PC-3 (cell line): ENCODE results near the gene FAM131C. TPM values are rescaled to one million over a fixed set of nuclear protein-coding genes. Genes with fewer than 3 reads are reported as not detected.

Source experiments
- ATAC-seq: fragments of 200-7000 bp; cut with Tn5 transposase; 2 replicates; pipeline ENCODE4 v1.9.1; 2020; ENCODE audit warnings: mild to moderate bottlenecking, moderate library complexity
- BruUV-seq: library from RNA; stranded (reverse); fragments of 400-500 nt; replicated peaks from 2 replicates; lab custom pipeline; 2021; lab: Mats Ljungman, UMichigan
- CTCF ChIA-PET: fragments of 300-600 bp; sonication (Branson Sonifier 250); formaldehyde crosslinking; loops from one replicate; lab custom pipeline; 2022; ENCODE audit warnings: antibody characterized with exemption; lab: Charles Lee
- POLR2A ChIA-PET: fragments of 300-600 bp; sonication (Branson Sonifier 250); formaldehyde crosslinking; loops from one replicate; lab custom pipeline; 2022; ENCODE audit warnings: antibody characterized with exemption; ENCODE audit not compliant: unreplicated experiment; lab: Charles Lee
- DNase-seq: peaks from one replicate; pipeline ENCODE4 v3.0.0-alpha.2; 2015
- H2AFZ ChIP-seq: fragments of 300-600 bp; sonication (generic); 2 replicates; pipeline ENCODE4 v1.6.0; 2016; ENCODE audit warnings: antibody characterized with exemption, low read length
- H3F3A ChIP-seq: fragments of 300-600 bp; sonication (generic); one replicate; pipeline ENCODE4 v1.6.0; 2017; ENCODE audit warnings: antibody characterized with exemption, low read length, control low read depth, mild to moderate bottlenecking; ENCODE audit not compliant: unreplicated experiment
- H3K27ac ChIP-seq: fragments of 300-600 bp; sonication (generic); 2 replicates; pipeline ENCODE4 v1.5.1; 2016; ENCODE audit warnings: mild to moderate bottlenecking, low read length
- H3K27me3 ChIP-seq: fragments of 300-600 bp; sonication (generic); 2 replicates; pipeline ENCODE4 v1.6.1; 2016; ENCODE audit warnings: low read length, mixed read lengths
- H3K36me3 ChIP-seq: fragments of 300-600 bp; sonication (generic); 2 replicates; pipeline ENCODE4 v1.6.1; 2016; ENCODE audit warnings: low read depth, mixed run types, low read length, mixed read lengths
- H3K4me1 ChIP-seq: fragments of 300-600 bp; sonication (generic); 2 replicates; pipeline ENCODE4 v1.5.1; 2016; ENCODE audit warnings: low read length; ENCODE audit not compliant: insufficient read depth
- H3K4me2 ChIP-seq: fragments of 300-600 bp; sonication (generic); 2 replicates; pipeline ENCODE4 v1.6.0; 2016; ENCODE audit warnings: low read length
- H3K4me3 ChIP-seq: fragments of 300-600 bp; sonication (generic); 2 replicates; pipeline ENCODE4 v1.5.1; 2016; ENCODE audit warnings: mild to moderate bottlenecking, low read length, mixed read lengths
- H3K79me2 ChIP-seq: fragments of 300-600 bp; sonication (generic); 2 replicates; pipeline ENCODE4 v1.6.1; 2017; ENCODE audit warnings: low read length, mixed read lengths
- H3K9ac ChIP-seq: fragments of 300-600 bp; sonication (generic); 2 replicates; pipeline ENCODE4 v1.6.0; 2016; ENCODE audit warnings: mild to moderate bottlenecking, low read length
- H3K9me2 ChIP-seq: fragments of 300-600 bp; sonication (generic); replicated peaks from 2 replicates; pipeline ENCODE4 v1.6.1; 2016; ENCODE audit warnings: mixed run types, low read length, mixed read lengths
- H3K9me3 ChIP-seq: fragments of 300-600 bp; sonication (generic); 2 replicates; pipeline ENCODE4 v1.6.1; 2016; ENCODE audit warnings: low read length, mixed read lengths
- H4K20me1 ChIP-seq: fragments of 300-600 bp; sonication (generic); 2 replicates; pipeline ENCODE4 v1.6.1; 2016; ENCODE audit warnings: low read length, mixed read lengths
- EZH2 ChIP-seq: fragments of 300-600 bp; sonication (generic); IDR thresholded peaks from one replicate; pipeline ENCODE4 v1.6.1; 2017; ENCODE audit warnings: antibody characterized with exemption, mild to moderate bottlenecking, low read length; ENCODE audit not compliant: unreplicated experiment
- EZH2phosphoT487 ChIP-seq: fragments of 300-600 bp; sonication (generic); IDR thresholded peaks from 2 replicates; pipeline ENCODE4 v1.6.1; 2018; ENCODE audit warnings: mild to moderate bottlenecking, antibody characterized with exemption, low read length, borderline replicate concordance
- intact Hi-C: fragments of 100-400 bp; cut with micrococcal nuclease; formaldehyde crosslinking; loops from 2 replicates; pipeline ENCODE4 v1.9.0; 2023
- total RNA-seq: library from RNA; depleted of rRNA; stranded (reverse); fragments of >200 nt; gene quantifications from 2 replicates; pipeline ENCODE4 v1.2.3, GENCODE V29; 2014
- TF ChIP-seq, protein P1 (sequence below): fragments of 300-600 bp; sonication (generic); conservative IDR thresholded peaks from 2 replicates; pipeline ENCODE4 v1.5.1; 2017; ENCODE audit warnings: antibody characterized with exemption, low read depth, mild to moderate bottlenecking, low read length

Gene FAM131C
- total RNA-seq, 1 experiment from 2014 or later: 7.7 TPM

DNA sequence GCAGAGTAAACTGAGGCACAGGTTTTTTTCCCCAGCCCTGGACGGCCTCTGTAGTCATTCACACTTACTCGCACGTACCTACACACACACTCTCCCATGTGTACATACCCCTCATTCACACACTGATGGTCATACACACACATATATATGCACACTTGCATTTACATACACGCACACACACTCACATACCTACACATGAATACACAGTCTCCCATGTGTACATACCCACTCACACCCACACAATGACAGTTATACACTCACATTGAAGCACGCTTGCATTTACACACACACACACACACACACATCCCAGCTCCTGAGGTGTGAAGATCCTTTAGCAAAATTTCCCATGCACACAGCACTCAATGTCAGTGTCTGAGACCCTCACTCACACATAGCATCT, 766 bp upstream of the FAM131C start:
- intact Hi-C loops: no loop called here
- H3K4me2 ChIP-seq: peak overlapping the region; percentile 83; the same call in 1 of the 2 replicates

DNA sequence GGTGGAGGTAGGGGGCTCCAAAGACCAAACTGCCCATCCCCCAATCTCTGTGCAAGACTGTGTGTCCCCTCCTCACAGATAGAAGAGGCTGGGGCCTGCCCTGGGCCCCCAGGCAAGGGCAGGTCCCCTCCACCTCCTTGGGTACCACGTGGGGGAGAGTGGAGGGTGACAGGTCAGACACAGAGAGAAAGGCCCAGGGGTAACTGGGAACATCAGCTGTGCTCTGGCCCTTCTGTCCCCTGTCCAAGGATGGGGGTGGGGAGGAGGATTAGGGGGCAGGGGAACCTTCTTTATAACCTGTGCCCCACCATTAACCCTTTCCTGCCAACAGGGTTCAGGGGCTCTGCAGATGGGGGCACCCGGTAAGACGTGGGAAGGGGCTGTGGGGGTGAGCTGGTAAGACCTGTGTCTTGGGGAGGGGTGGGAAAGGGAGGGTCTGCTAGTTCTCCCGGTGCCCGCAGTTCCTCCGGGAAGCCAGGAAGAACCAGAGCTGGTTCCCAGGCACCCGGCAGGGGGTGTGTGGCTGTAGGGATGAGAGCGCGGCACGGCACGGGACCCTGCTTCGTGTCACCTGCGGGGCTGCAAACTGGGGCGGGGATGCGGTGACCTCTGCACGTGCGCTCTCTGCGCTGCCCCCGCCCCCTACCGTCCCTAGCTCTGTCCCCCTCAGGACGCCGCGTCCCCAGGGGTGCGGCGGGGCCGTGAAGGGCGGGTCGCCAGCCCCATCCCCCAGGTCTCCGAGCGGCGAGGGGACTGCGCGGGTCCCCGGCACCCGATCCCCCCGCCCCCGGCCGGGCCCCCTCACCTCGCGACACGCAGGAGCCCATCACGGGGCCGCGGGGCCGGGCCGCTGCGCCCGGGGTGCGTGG, 601 bp downstream of the FAM131C start:
- H3K79me2 ChIP-seq: no peaks in the 10 kb centered on the region
- no TSS peak for BruUV-seq
- ChIA-PET CTCF (no interaction called here), POLR2A (no interaction called here)
- no peaks in the 10 kb centered on the region for H3K9me3 ChIP-seq
- H3K9ac ChIP-seq: peak overlapping the region; percentile 44; the same call in 1 of the 2 replicates
- H3K36me3 ChIP-seq: no peaks in the 10 kb centered on the region
- no peaks in the 10 kb centered on the region for H4K20me1 ChIP-seq
- ATAC-seq (peak; percentile 9), DNase-seq (no peak)
- no peaks in the 10 kb centered on the region for H3K9me2 ChIP-seq
- peak overlapping the region; percentile 68 for H3K4me3 ChIP-seq
- H2AFZ ChIP-seq: peak overlapping the region; percentile 76
- no peak for TF ChIP-seq EZH2
- TF ChIP-seq, protein P1, sequence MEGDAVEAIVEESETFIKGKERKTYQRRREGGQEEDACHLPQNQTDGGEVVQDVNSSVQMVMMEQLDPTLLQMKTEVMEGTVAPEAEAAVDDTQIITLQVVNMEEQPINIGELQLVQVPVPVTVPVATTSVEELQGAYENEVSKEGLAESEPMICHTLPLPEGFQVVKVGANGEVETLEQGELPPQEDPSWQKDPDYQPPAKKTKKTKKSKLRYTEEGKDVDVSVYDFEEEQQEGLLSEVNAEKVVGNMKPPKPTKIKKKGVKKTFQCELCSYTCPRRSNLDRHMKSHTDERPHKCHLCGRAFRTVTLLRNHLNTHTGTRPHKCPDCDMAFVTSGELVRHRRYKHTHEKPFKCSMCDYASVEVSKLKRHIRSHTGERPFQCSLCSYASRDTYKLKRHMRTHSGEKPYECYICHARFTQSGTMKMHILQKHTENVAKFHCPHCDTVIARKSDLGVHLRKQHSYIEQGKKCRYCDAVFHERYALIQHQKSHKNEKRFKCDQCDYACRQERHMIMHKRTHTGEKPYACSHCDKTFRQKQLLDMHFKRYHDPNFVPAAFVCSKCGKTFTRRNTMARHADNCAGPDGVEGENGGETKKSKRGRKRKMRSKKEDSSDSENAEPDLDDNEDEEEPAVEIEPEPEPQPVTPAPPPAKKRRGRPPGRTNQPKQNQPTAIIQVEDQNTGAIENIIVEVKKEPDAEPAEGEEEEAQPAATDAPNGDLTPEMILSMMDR: 0 out of 2 replicates have a peak, but pooled peaks have one; percentile 19
- TF ChIP-seq EZH2phosphoT487: no peak
- peak overlapping the region; percentile 94 for H3K4me2 ChIP-seq
- intact Hi-C loops: no loop called here
- H3F3A ChIP-seq: peaks cover 4% of the 10 kb centered on the region
- H3K27me3 ChIP-seq: no peaks in the 10 kb centered on the region
- H3K4me1 ChIP-seq: peaks cover 30% of the 10 kb centered on the region
- H3K27ac ChIP-seq: no peak overlapping the region

More for the DNA sequence above, 766 bp upstream of the FAM131C start:
- Histone ChIP-seq H4K20me1 (no peaks in the 10 kb centered on the region), H2AFZ (no peak overlapping the region), H3F3A (peaks cover 4% of the 10 kb centered on the region), H3K4me3 (no peak overlapping the region), H3K4me1 (peaks cover 33% of the 10 kb centered on the region), H3K27me3 (no peaks in the 10 kb centered on the region), H3K36me3 (no peaks in the 10 kb centered on the region), H3K9me2 (no peaks in the 10 kb centered on the region), H3K27ac (no peak overlapping the region), H3K79me2 (no peaks in the 10 kb centered on the region), H3K9me3 (no peaks in the 10 kb centered on the region), H3K9ac (no peak overlapping the region)
- ATAC-seq (no peak), DNase-seq (no peak)
- ChIA-PET POLR2A (no interaction called here), CTCF (no interaction called here)
- BruUV-seq: no TSS peak
- TF ChIP-seq EZH2phosphoT487 (no peak), EZH2 (no peak)
- TF ChIP-seq, protein P1: no peak

DNA sequence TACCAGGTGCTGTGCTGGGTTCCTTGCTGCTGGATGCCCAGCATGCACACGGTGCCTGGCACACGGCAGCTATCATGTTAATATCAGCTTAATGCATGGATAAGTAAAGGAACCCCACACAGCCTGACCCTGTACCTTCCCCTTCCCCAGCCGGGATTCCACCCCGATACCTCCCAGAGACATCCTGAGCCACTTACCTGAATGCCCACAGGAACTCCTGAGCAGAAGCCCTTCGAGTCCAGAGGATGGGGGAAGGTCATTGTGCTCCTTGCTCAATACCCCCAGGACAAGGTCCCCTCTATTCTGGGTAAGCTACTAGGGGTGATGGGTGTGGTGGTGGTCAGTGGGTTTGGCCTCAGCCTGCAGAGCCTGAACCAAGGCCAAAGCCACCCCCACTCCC, 1.4 kb downstream of the FAM131C start:
- no peak overlapping the region for H3K27ac ChIP-seq
- no peaks in the 10 kb centered on the region for H3K9me2 ChIP-seq
- ChIA-PET CTCF (no interaction called here), POLR2A (no interaction called here)
- no peaks in the 10 kb centered on the region for H3K9me3 ChIP-seq
- H4K20me1 ChIP-seq: no peaks in the 10 kb centered on the region
- H3K27me3 ChIP-seq: no peaks in the 10 kb centered on the region
- no peak for DNase-seq
- no peak for ATAC-seq
- intact Hi-C loops: no loop called here
- H3K4me3 ChIP-seq: no peak overlapping the region
- no peaks in the 10 kb centered on the region for H3K36me3 ChIP-seq
- H2AFZ ChIP-seq: no peak overlapping the region
- no TSS peak for BruUV-seq
- TF ChIP-seq EZH2 (no peak), EZH2phosphoT487 (no peak)
- TF ChIP-seq, protein P1: no peak
- no peak overlapping the region for H3K4me2 ChIP-seq
- no peak overlapping the region for H3K9ac ChIP-seq
- peaks cover 4% of the 10 kb centered on the region for H3F3A ChIP-seq
- no peaks in the 10 kb centered on the region for H3K79me2 ChIP-seq
- peaks cover 24% of the 10 kb centered on the region for H3K4me1 ChIP-seq
